Parathyroid adenoma (tissue), 2 donors: ENCODE results near the gene PLD4.

Experiments
- H2AFZ ChIP-seq: fragments of 300-600 bp; sonication (generic); one replicate; pipeline ENCODE4 v1.7.0; 2017; ENCODE audit warnings: antibody characterized with exemption, mild to moderate bottlenecking
- H3K27ac ChIP-seq: fragments of 300-600 bp; sonication (generic); one replicate; pipeline ENCODE4 v1.7.0; 2017
- H3K27me3 ChIP-seq: fragments of 300-600 bp; sonication (generic); one replicate; pipeline ENCODE4 v1.7.0; 2017; ENCODE audit warnings: low read length; ENCODE audit not compliant: control insufficient read depth, insufficient read depth
- H3K36me3 ChIP-seq: fragments of 300-600 bp; sonication (generic); one replicate; pipeline ENCODE4 v1.7.0; 2017; ENCODE audit warnings: low read length; ENCODE audit not compliant: control insufficient read depth, insufficient read depth
- H3K4me1 ChIP-seq: fragments of 300-600 bp; sonication (generic); one replicate; pipeline ENCODE4 v1.7.0; 2017; ENCODE audit warnings: control low read depth
- H3K4me2 ChIP-seq: fragments of 300-600 bp; sonication (generic); one replicate; pipeline ENCODE4 v1.7.0; 2017; ENCODE audit warnings: low read length
- H3K4me3 ChIP-seq: fragments of 300-600 bp; sonication (generic); one replicate; pipeline ENCODE4 v1.7.0; 2017; ENCODE audit warnings: low read depth, low read length
- H3K79me2 ChIP-seq: fragments of 300-600 bp; sonication (generic); one replicate; pipeline ENCODE4 v1.7.0; 2017; ENCODE audit warnings: control low read depth
- H3K9ac ChIP-seq: fragments of 300-600 bp; sonication (generic); one replicate; pipeline ENCODE4 v1.7.0; 2017; ENCODE audit warnings: mild to moderate bottlenecking
- H3K9me3 ChIP-seq: fragments of 300-600 bp; sonication (generic); one replicate; pipeline ENCODE4 v1.7.0; 2017; ENCODE audit warnings: low read length; ENCODE audit not compliant: control insufficient read depth
- TF ChIP-seq, protein P1 (sequence below): fragments of 300-600 bp; sonication (generic); IDR thresholded peaks from one replicate; pipeline ENCODE4 v1.7.0; 2017; ENCODE audit warnings: antibody characterized with exemption, mild to moderate bottlenecking
- donor health status: primary hyperparathyroidism.

PLD4 gene, protein sequence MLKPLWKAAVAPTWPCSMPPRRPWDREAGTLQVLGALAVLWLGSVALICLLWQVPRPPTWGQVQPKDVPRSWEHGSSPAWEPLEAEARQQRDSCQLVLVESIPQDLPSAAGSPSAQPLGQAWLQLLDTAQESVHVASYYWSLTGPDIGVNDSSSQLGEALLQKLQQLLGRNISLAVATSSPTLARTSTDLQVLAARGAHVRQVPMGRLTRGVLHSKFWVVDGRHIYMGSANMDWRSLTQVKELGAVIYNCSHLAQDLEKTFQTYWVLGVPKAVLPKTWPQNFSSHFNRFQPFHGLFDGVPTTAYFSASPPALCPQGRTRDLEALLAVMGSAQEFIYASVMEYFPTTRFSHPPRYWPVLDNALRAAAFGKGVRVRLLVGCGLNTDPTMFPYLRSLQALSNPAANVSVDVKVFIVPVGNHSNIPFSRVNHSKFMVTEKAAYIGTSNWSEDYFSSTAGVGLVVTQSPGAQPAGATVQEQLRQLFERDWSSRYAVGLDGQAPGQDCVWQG

DNA sequence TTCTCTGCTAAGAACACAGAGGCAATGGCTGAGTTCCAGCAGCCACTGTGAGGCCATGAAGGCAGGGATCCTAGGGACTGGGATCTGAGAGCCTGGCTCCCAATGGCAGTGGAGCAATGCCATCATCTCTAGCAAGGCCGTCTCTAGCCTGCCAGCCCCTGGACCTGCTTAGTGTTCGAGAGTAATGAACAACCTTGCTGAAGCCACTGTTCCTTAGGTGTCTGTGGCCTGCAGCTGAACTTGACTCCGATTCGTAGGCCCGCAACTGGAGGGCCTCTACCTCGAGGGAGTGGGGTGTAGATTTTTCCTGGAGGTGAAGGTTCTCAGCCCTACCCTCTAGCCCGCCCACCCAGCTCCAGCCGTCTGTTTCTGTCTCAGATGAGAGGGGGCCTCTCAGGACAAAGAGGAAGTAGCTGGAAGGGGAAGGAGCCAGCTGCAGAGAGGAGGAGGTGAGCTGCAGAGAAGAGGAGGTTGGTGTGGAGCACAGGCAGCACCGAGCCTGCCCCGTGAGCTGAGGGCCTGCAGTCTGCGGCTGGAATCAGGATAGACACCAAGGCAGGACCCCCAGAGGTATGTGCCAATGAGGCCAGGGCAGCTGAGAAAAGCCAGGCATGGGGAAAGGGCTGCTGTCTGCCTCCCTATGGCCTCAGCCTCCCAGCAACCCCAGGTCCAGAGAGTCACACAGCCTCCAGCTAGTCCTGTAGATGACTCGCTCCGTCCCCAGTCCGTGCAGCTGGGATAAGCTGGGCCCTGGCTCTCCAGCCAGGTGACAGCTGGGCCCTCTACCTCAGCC lies at the start of gene PLD4:
Gene PLD4, plus strand, starts transcription at position 459 of the 793 bp plus-strand sequence. CDS start 2,262 bp downstream, outside the sequence.
- H2AFZ ChIP-seq: no peak within 1 kb of the TSS
- H3K9me3 ChIP-seq: no peaks in the 10 kb centered on the region
- no peak within 1 kb of the TSS for H3K27ac ChIP-seq
- H3K4me1 ChIP-seq: peaks cover 2% of the 10 kb centered on the region
- H3K36me3 ChIP-seq: no peaks in the 10 kb centered on the region
- no peaks in the 10 kb centered on the region for H3K27me3 ChIP-seq
- no peak within 1 kb of the TSS for H3K9ac ChIP-seq
- H3K79me2 ChIP-seq: no peaks in the 10 kb centered on the region
- no peak within 1 kb of the TSS for H3K4me3 ChIP-seq
- H3K4me2 ChIP-seq: no peak within 1 kb of the TSS
- TF ChIP-seq, protein P1, sequence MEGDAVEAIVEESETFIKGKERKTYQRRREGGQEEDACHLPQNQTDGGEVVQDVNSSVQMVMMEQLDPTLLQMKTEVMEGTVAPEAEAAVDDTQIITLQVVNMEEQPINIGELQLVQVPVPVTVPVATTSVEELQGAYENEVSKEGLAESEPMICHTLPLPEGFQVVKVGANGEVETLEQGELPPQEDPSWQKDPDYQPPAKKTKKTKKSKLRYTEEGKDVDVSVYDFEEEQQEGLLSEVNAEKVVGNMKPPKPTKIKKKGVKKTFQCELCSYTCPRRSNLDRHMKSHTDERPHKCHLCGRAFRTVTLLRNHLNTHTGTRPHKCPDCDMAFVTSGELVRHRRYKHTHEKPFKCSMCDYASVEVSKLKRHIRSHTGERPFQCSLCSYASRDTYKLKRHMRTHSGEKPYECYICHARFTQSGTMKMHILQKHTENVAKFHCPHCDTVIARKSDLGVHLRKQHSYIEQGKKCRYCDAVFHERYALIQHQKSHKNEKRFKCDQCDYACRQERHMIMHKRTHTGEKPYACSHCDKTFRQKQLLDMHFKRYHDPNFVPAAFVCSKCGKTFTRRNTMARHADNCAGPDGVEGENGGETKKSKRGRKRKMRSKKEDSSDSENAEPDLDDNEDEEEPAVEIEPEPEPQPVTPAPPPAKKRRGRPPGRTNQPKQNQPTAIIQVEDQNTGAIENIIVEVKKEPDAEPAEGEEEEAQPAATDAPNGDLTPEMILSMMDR: no peak

DNA sequence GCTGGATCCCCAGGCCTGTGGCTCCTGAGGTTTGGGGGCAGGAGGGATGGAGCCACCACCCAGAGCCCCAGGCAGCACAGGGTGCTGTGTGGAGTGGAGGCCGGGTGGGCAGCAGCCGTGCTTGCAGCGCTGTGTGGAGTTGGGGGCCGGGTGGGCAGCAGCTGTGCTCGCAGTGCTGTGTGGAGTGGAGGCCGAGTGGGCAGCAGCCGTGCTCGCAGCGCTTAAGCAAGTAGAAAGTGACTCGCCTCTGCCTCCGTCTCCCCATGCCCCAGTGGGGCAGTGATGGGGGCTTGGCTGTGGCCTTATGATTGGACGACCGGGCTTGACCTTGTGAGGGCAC lies 49.3 kb upstream of the PLD4 start:
- Histone ChIP-seq H3K4me2 (no peak overlapping the region), H3K4me3 (no peak overlapping the region), H3K9me3 (no peaks in the 10 kb centered on the region), H3K4me1 (no peaks in the 10 kb centered on the region), H3K36me3 (no peaks in the 10 kb centered on the region), H3K79me2 (peaks cover 19% of the 10 kb centered on the region), H2AFZ (no peak overlapping the region), H3K9ac (no peak overlapping the region), H3K27me3 (no peaks in the 10 kb centered on the region), H3K27ac (no peak overlapping the region)
- TF ChIP-seq, protein P1: no peak

DNA sequence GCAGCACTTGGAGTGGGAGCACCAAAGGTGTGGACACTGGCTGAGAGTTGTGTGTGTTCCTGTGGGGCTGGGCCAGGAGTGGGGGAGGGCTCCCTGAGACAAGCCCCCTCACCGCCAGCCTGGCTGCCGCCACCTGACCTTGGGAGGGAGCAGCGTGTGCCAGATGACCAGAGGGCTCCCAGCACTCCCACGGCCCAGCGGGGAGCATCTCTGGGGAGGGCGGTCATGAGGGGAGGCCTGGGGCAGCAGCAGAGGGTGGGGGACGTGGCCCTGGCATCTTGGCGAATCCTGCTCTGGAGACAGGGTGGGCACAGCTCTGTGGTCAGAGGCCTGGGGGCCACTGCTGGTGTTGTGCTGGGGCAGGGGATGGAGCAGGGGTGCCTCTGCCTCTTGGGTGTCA lies 48.9 kb upstream of the PLD4 start:
- TF ChIP-seq, protein P1: no peak
- H2AFZ ChIP-seq: no peak overlapping the region
- H3K4me2 ChIP-seq: no peak overlapping the region
- no peaks in the 10 kb centered on the region for H3K27me3 ChIP-seq
- H3K9me3 ChIP-seq: no peaks in the 10 kb centered on the region
- H3K4me1 ChIP-seq: no peaks in the 10 kb centered on the region
- H3K79me2 ChIP-seq: peaks cover 19% of the 10 kb centered on the region
- H3K27ac ChIP-seq: no peak overlapping the region
- no peak overlapping the region for H3K9ac ChIP-seq
- H3K4me3 ChIP-seq: no peak overlapping the region
- no peaks in the 10 kb centered on the region for H3K36me3 ChIP-seq

DNA sequence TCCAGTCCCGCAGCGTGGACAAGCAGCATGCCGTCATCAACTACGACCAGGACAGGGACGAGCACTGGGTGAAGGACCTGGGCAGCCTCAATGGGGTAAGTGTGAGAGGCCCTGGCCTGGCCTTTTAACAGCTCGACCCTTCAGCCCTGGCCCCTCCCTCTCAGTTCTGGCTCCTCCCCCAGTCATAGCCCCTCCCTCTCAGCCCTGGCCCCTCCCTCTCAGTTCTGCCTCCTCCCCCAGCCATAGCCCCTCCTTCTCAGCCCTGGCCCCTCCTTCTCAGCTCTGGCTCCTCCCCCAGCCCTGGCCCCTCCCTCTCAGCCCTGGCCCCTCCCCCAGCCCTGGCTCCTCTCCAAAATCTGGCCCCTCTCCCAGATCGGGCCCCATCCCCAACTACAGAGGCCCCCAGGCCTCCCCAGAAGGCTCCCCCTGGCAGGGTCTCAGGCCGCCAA lies 48.4 kb upstream of the PLD4 start:
- H3K79me2 ChIP-seq: peaks cover 15% of the 10 kb centered on the region
- H3K27me3 ChIP-seq: no peaks in the 10 kb centered on the region
- H3K9me3 ChIP-seq: no peaks in the 10 kb centered on the region
- no peak overlapping the region for H3K4me3 ChIP-seq
- H3K4me1 ChIP-seq: no peaks in the 10 kb centered on the region
- no peak overlapping the region for H3K27ac ChIP-seq
- no peaks in the 10 kb centered on the region for H3K36me3 ChIP-seq
- no peak overlapping the region for H3K4me2 ChIP-seq
- TF ChIP-seq, protein P1: no peak
- no peak overlapping the region for H2AFZ ChIP-seq
- no peak overlapping the region for H3K9ac ChIP-seq
